HCT116 (cell line): Measurements from ENCODE around the gene BSND. TPM values are rescaled to one million over a fixed set of nuclear protein-coding genes. Genes with fewer than 3 reads are reported as not detected.

Source experiments
- ATAC-seq: fragments of 200-7000 bp; cut with Tn5 transposase; 2 replicates; pipeline ENCODE4 v1.9.1; 2020; ENCODE audit warnings: mild to moderate bottlenecking, moderate library complexity
- BruUV-seq: library from RNA; stranded (reverse); fragments of 400-500 nt; replicated peaks from 2 replicates; lab custom pipeline; 2021; lab: Mats Ljungman, UMichigan
- CTCF ChIA-PET: fragments of 300-600 bp; sonication (Branson Sonifier 250); formaldehyde crosslinking; loops from one replicate; lab custom pipeline; 2021; ENCODE audit warnings: antibody characterized with exemption; lab: Charles Lee
- POLR2A ChIA-PET: fragments of 300-600, 350-600 bp; sonication (Branson Sonifier 250); formaldehyde crosslinking; loops from one replicate; lab custom pipeline; 2021; ENCODE audit warnings: antibody characterized with exemption; lab: Charles Lee
- RAD21 ChIA-PET, 2 experiments: fragments of 300-600 bp; sonication (Branson Sonifier 250); formaldehyde crosslinking; loops; one replicate each; lab custom pipeline; 2023; ENCODE audit warnings: low total read pairs in 2 of 2; ENCODE audit not compliant: uncharacterized antibody in 2 of 2, unreplicated experiment in 2 of 2, low non-redundant PET in 1 of 2; lab: Charles Lee
- DNase-seq: peaks from one replicate; pipeline ENCODE4 v3.0.0-alpha.2; 2010; ENCODE audit warnings: low read depth, low spot score
- H2AFZ ChIP-seq: fragments of 200-600 bp; shearing (Covaris generic), sonication (generic); 2 replicates; pipeline ENCODE4 v1.6.1; 2017; ENCODE audit warnings: low read depth, mixed run types, mixed read lengths, antibody characterized with exemption, low read length; ENCODE audit not compliant: poor library complexity, severe bottlenecking
- H3K27ac ChIP-seq: 2 replicates; pipeline ENCODE4 v1.5.1; 2012; ENCODE audit warnings: low read depth, low read length
- H3K27me3 ChIP-seq: fragments of 200-600 bp; sonication (generic); 2 replicates; pipeline ENCODE4 v1.6.1; 2016; ENCODE audit warnings: mixed run types, low read length, mixed read lengths; ENCODE audit not compliant: insufficient read depth
- H3K36me3 ChIP-seq, 2 experiments: fragments of 200-500 bp in 1 of 2; fragments of 200-600 bp in 1 of 2; sonication (Bioruptor generic) in 1 of 2; sonication (generic) in 1 of 2; 2 replicates each; pipeline versions ENCODE4 v1.5.1 to v1.6.1; 2014 to 2016; ENCODE audit warnings: low read length in 2 of 2, inconsistent platforms in 1 of 2, mixed read lengths in 1 of 2, mixed run types in 1 of 2; ENCODE audit not compliant: insufficient read depth in 2 of 2, control insufficient read depth in 1 of 2
- H3K4me1 ChIP-seq, 2 experiments: fragments of 200-600 bp in 1 of 2; sonication (generic) in 1 of 2; 2 replicates each; pipeline versions ENCODE4 v1.5.1 to v1.6.1; 2012 to 2017; ENCODE audit warnings: low read length in 2 of 2, inconsistent platforms in 1 of 2, mild to moderate bottlenecking in 1 of 2, mixed read lengths in 1 of 2, mixed run types in 1 of 2, moderate library complexity in 1 of 2; ENCODE audit not compliant: insufficient read depth in 2 of 2, control insufficient read depth in 1 of 2
- H3K4me2 ChIP-seq: fragments of 200-600 bp; sonication (generic); 2 replicates; pipeline ENCODE4 v1.6.1; 2017; ENCODE audit warnings: mixed run types, low read length, mixed read lengths
- H3K4me3 ChIP-seq, 2 experiments: fragments of 200-600 bp in 1 of 2; sonication (generic) in 1 of 2; replicated peaks in 1 of 2; 2 replicates each; pipeline ENCODE4 v1.5.1; 2011 to 2016; ENCODE audit warnings: low read length in 2 of 2, control low read depth in 1 of 2, low read depth in 1 of 2, mild to moderate bottlenecking in 1 of 2, mixed read lengths in 1 of 2, mixed run types in 1 of 2
- H3K79me2 ChIP-seq: fragments of 200-600 bp; sonication (generic); 2 replicates; pipeline ENCODE4 v1.6.1; 2017; ENCODE audit warnings: mild to moderate bottlenecking, mixed run types, low read length, moderate library complexity, mixed read lengths; ENCODE audit not compliant: insufficient read depth
- H3K9ac ChIP-seq: fragments of 200-600 bp; sonication (generic); 2 replicates; pipeline ENCODE4 v1.6.1; 2016; ENCODE audit warnings: low read length, mixed read lengths
- H3K9me2 ChIP-seq: fragments of 200-600 bp; sonication (generic), shearing (Covaris generic); 2 replicates; pipeline ENCODE4 v1.6.1; 2017; ENCODE audit warnings: mixed run types, mild to moderate bottlenecking, moderate library complexity; ENCODE audit not compliant: insufficient read depth
- H3K9me3 ChIP-seq, 2 experiments: fragments of 200-500 bp in 1 of 2; fragments of 200-600 bp in 1 of 2; sonication (Bioruptor generic) in 1 of 2; sonication (generic) in 1 of 2; 2 replicates each; pipeline ENCODE4 v1.6.1; 2014 to 2017; ENCODE audit warnings: low read length in 2 of 2, mixed read lengths in 2 of 2, inconsistent platforms in 1 of 2, low read depth in 1 of 2, mild to moderate bottlenecking in 1 of 2, mixed run types in 1 of 2, moderate library complexity in 1 of 2; ENCODE audit not compliant: control insufficient read depth in 1 of 2, insufficient read depth in 1 of 2
- H4K20me1 ChIP-seq: fragments of 200-600 bp; sonication (generic), shearing (Covaris generic); 2 replicates; pipeline ENCODE4 v1.6.1; 2017; ENCODE audit warnings: mixed run types, mild to moderate bottlenecking, moderate library complexity; ENCODE audit not compliant: insufficient read depth
- CEBPB ChIP-seq: IDR thresholded peaks from 2 replicates; pipeline ENCODE4 v1.6.1; 2012; ENCODE audit warnings: low read depth
- EGR1 ChIP-seq: IDR thresholded peaks from 2 replicates; pipeline ENCODE4 v1.6.1; 2012; ENCODE audit warnings: low read depth
- ELF1 ChIP-seq: IDR thresholded peaks from 2 replicates; pipeline ENCODE4 v1.6.1; 2012; ENCODE audit warnings: low read depth, borderline replicate concordance
- EZH2 ChIP-seq: fragments of 200-600 bp; sonication (generic); IDR thresholded peaks from 2 replicates; pipeline ENCODE4 v1.6.1; 2017; ENCODE audit warnings: antibody characterized with exemption, mixed run types
- EZH2phosphoT487 ChIP-seq: fragments of 200-600 bp; IDR thresholded peaks from 2 replicates; pipeline ENCODE4 v1.6.1; 2018; ENCODE audit warnings: antibody characterized with exemption, borderline replicate concordance
- FOSL1 ChIP-seq: IDR thresholded peaks from 2 replicates; pipeline ENCODE4 v1.6.1; 2012; ENCODE audit warnings: low read depth
- JUND ChIP-seq: IDR thresholded peaks from 2 replicates; pipeline ENCODE4 v1.6.1; 2012
- POLR2AphosphoS5 ChIP-seq: IDR thresholded peaks from 2 replicates; pipeline ENCODE4 v1.6.1; 2011; ENCODE audit warnings: mild to moderate bottlenecking, low read depth, low read length, moderate library complexity
- SIN3A ChIP-seq: IDR thresholded peaks from 2 replicates; pipeline ENCODE4 v1.6.1; 2012; ENCODE audit warnings: low read depth
- SP1 ChIP-seq: IDR thresholded peaks from 2 replicates; pipeline ENCODE4 v1.6.1; 2012; ENCODE audit warnings: low read depth
- TCF7L2 ChIP-seq: IDR thresholded peaks from 2 replicates; pipeline ENCODE4 v1.7.0; 2011; ENCODE audit warnings: borderline replicate concordance, inconsistent platforms; ENCODE audit not compliant: insufficient read depth, insufficient read length; ENCODE audit errors: extremely low read depth
- YY1 ChIP-seq: IDR thresholded peaks from 2 replicates; pipeline ENCODE4 v1.6.1; 2011; ENCODE audit warnings: low read length, low read depth, moderate library complexity, mild to moderate bottlenecking; ENCODE audit not compliant: insufficient replicate concordance; ENCODE audit errors: extremely low read depth
- ZFX ChIP-seq: fragments of 450-650 bp; IDR thresholded peaks from 2 replicates; pipeline ENCODE4 v1.6.1; 2017
- intact Hi-C: fragments of 100-400 bp; cut with micrococcal nuclease; formaldehyde crosslinking; loops from 2 replicates; pipeline ENCODE4 v1.10.0; 2022
- total RNA-seq: library from RNA; stranded (reverse); gene quantifications from one replicate; pipeline ENCODE4 v1.2.1, GENCODE V29; 2021; ENCODE audit not compliant: unreplicated experiment
- TF ChIP-seq, protein P1 (sequence below): IDR thresholded peaks from 2 replicates; pipeline ENCODE4 v1.6.1; 2012
- TF ChIP-seq, protein P2 (sequence below): IDR thresholded peaks from 2 replicates; pipeline ENCODE4 v1.6.1; 2011; ENCODE audit warnings: mild to moderate bottlenecking, low read length, moderate library complexity; ENCODE audit not compliant: insufficient replicate concordance; ENCODE audit errors: extremely low read depth
- TF ChIP-seq, protein P3 (sequence below), 3 experiments: fragments of 200-600 bp in 1 of 3; sonication (generic) in 1 of 3; IDR thresholded peaks in 2 of 3; conservative IDR thresholded peaks in 1 of 3; 2 replicates each; pipeline ENCODE4 v1.5.1; 2012 to 2017; ENCODE audit warnings: low read depth in 2 of 3, low read length in 2 of 3, antibody characterized with exemption in 1 of 3, borderline replicate concordance in 1 of 3, control low read depth in 1 of 3, mild to moderate bottlenecking in 1 of 3, mixed read lengths in 1 of 3, mixed run types in 1 of 3, moderate library complexity in 1 of 3; ENCODE audit not compliant: insufficient read depth in 1 of 3
- TF ChIP-seq, protein P4 (sequence below): IDR thresholded peaks from 2 replicates; pipeline ENCODE4 v1.6.1; 2012; ENCODE audit warnings: low read depth

The BSND gene
- total RNA-seq, 1 experiment from 2014 or later: not detected

DNA sequence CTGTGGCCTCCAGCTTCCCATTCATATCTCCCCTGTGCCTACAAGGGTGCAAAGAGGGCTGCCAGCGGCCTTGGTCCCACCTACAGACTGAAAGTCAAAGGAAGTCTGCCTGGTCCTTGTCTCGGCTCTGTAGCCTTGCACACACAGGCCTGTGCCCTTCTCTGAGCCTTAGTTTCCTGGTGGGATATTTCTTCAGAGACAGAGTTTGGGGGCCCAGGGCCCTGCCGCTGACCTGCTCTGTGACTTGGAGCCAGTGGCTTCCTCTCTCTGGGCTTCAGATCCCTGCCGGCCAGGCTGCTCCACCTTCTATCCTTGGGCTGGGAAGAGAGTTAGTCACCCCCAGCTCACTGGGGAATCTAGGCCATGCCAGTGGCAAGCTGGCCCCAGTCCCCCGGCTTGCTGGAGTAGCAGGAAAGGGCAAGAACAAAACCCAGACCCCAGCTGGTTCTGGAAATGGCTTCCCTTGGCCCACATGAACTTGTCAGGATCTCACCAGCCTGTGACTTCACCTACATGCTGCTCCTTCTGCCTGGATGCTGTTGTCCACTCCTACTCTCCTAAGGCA lies 19.3 kb upstream of the BSND start:
- Histone ChIP-seq H3K9ac (no peak overlapping the region), H3K4me3 (no peak overlapping the region), H3K4me2 (no peak overlapping the region), H3K79me2 (no peaks in the 10 kb centered on the region), H3K9me2 (no peaks in the 10 kb centered on the region), H3K36me3 (no peaks in the 10 kb centered on the region), H3K27me3 (no peaks in the 10 kb centered on the region), H3K27ac (no peak overlapping the region), H3K4me1 (peaks cover 0 to 30% of the 10 kb centered on the region in 2 experiments; a peak in 2 of 4 replicates), H4K20me1 (no peaks in the 10 kb centered on the region), H2AFZ (no peak overlapping the region), H3K9me3 (no peaks in the 10 kb centered on the region)
- no peak for ATAC-seq
- RAD21 ChIA-PET: no interaction called here
- CTCF ChIA-PET: no interaction called here
- no peak for DNase-seq
- intact Hi-C loops: no loop called here
- TF ChIP-seq, protein P1, sequence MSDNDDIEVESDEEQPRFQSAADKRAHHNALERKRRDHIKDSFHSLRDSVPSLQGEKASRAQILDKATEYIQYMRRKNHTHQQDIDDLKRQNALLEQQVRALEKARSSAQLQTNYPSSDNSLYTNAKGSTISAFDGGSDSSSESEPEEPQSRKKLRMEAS: no peak
- TF ChIP-seq EZH2 (no peak), EZH2phosphoT487 (no peak), TCF7L2 (no peak), CEBPB (no peak), SIN3A (no peak), ZFX (no peak), YY1 (no peak), FOSL1 (no peak), ELF1 (no peak), EGR1 (no peak), POLR2AphosphoS5 (no peak), SP1 (no peak), JUND (no peak)
- TF ChIP-seq, protein P2, sequence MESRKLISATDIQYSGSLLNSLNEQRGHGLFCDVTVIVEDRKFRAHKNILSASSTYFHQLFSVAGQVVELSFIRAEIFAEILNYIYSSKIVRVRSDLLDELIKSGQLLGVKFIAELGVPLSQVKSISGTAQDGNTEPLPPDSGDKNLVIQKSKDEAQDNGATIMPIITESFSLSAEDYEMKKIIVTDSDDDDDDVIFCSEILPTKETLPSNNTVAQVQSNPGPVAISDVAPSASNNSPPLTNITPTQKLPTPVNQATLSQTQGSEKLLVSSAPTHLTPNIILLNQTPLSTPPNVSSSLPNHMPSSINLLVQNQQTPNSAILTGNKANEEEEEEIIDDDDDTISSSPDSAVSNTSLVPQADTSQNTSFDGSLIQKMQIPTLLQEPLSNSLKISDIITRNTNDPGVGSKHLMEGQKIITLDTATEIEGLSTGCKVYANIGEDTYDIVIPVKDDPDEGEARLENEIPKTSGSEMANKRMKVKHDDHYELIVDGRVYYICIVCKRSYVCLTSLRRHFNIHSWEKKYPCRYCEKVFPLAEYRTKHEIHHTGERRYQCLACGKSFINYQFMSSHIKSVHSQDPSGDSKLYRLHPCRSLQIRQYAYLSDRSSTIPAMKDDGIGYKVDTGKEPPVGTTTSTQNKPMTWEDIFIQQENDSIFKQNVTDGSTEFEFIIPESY: no peak
- TF ChIP-seq, protein P3, sequence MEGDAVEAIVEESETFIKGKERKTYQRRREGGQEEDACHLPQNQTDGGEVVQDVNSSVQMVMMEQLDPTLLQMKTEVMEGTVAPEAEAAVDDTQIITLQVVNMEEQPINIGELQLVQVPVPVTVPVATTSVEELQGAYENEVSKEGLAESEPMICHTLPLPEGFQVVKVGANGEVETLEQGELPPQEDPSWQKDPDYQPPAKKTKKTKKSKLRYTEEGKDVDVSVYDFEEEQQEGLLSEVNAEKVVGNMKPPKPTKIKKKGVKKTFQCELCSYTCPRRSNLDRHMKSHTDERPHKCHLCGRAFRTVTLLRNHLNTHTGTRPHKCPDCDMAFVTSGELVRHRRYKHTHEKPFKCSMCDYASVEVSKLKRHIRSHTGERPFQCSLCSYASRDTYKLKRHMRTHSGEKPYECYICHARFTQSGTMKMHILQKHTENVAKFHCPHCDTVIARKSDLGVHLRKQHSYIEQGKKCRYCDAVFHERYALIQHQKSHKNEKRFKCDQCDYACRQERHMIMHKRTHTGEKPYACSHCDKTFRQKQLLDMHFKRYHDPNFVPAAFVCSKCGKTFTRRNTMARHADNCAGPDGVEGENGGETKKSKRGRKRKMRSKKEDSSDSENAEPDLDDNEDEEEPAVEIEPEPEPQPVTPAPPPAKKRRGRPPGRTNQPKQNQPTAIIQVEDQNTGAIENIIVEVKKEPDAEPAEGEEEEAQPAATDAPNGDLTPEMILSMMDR (IDR thresholded peaks at IDR 0.05 in 2 of 3, conservative IDR thresholded peaks at IDR 0.05 in 1 of 3; ENCODE audit: borderline replicate concordance in 1 of 3, insufficient read depth in 1 of 3, low read depth in 2 of 3, low read length in 2 of 3): no peak
- TF ChIP-seq, protein P4, sequence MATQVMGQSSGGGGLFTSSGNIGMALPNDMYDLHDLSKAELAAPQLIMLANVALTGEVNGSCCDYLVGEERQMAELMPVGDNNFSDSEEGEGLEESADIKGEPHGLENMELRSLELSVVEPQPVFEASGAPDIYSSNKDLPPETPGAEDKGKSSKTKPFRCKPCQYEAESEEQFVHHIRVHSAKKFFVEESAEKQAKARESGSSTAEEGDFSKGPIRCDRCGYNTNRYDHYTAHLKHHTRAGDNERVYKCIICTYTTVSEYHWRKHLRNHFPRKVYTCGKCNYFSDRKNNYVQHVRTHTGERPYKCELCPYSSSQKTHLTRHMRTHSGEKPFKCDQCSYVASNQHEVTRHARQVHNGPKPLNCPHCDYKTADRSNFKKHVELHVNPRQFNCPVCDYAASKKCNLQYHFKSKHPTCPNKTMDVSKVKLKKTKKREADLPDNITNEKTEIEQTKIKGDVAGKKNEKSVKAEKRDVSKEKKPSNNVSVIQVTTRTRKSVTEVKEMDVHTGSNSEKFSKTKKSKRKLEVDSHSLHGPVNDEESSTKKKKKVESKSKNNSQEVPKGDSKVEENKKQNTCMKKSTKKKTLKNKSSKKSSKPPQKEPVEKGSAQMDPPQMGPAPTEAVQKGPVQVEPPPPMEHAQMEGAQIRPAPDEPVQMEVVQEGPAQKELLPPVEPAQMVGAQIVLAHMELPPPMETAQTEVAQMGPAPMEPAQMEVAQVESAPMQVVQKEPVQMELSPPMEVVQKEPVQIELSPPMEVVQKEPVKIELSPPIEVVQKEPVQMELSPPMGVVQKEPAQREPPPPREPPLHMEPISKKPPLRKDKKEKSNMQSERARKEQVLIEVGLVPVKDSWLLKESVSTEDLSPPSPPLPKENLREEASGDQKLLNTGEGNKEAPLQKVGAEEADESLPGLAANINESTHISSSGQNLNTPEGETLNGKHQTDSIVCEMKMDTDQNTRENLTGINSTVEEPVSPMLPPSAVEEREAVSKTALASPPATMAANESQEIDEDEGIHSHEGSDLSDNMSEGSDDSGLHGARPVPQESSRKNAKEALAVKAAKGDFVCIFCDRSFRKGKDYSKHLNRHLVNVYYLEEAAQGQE: no peak
- POLR2A ChIA-PET: no interaction called here
- BruUV-seq: no TSS peak
